HS-5 (cell line): ENCODE data around the gene KLHL15.
"Not testable (repeated sequence)": the region's sequence is repeated elsewhere in the genome, so short reads cannot be mapped to it uniquely, and the experiment has no call there.

Experiments used
- DNase-seq: peaks from one replicate; pipeline ENCODE4 v3.0.0-alpha.2; 2012; ENCODE audit warnings: low read depth

KLHL15 gene, protein sequence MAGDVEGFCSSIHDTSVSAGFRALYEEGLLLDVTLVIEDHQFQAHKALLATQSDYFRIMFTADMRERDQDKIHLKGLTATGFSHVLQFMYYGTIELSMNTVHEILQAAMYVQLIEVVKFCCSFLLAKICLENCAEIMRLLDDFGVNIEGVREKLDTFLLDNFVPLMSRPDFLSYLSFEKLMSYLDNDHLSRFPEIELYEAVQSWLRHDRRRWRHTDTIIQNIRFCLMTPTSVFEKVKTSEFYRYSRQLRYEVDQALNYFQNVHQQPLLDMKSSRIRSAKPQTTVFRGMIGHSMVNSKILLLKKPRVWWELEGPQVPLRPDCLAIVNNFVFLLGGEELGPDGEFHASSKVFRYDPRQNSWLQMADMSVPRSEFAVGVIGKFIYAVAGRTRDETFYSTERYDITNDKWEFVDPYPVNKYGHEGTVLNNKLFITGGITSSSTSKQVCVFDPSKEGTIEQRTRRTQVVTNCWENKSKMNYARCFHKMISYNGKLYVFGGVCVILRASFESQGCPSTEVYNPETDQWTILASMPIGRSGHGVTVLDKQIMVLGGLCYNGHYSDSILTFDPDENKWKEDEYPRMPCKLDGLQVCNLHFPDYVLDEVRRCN

DNA sequence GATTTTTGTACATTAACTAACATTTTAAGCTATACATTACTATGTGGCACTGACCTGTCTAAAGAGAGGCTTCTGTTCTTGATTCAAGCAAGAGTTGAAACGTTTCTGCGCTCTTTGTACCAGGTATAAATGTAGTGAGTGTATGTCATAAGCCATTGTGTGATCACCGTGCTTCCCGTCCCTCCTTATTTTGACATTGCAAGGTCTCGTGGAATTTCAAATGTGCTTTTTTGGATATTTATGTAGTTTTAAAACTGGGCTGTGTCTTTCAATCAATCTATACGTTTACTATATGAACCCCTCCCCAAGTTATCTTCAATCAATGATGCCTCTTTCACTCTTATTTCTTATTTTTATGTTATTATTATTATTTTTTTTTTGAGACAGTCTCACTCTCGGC, at the start of gene KLHL15:
KLHL15 (minus strand) TSS at position 101 of the 400 bp plus-strand sequence. CDS start 20,493 bp downstream, outside the sequence.
- no peak for DNase-seq

DNA sequence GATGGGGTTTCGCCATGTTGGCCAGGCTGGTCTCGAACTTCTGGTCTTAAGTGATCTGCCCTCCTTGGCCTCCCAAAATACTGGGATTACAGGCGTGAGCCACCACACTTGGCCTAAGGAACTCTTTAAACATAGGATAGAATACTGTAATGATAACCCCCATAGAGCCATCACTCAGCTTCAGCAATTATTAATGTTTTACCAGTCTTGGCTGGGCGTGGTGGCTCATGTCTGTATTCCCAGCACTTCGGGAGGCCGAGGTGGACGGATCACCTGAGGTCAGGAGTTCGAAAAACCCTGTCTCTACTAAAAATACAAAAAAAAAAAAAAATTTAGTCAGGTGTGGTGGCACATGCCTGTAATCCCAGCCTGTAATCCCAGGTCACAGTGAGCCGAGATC, 42.9 kb upstream of the KLHL15 start:
- DNase-seq, result no peak

DNA sequence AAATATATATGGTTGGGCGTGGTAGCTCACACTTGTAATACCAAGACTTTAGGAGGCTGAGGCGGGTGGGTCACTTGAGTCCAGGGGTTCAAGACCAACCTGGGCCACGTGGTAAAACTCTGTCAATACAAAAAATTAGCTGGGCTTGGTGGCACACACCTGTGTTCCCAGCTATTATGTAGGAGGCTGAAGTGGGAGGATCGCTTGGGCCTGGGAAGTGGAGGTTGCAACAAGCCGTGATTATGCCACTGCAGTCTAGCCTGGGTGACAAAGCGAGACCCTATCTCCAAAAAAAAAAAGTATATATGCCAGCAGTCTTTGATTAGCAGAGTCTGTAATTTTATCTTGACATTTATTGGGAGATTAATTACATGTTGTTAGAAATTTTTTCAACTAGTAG, 36.5 kb upstream of the KLHL15 start:
- no peak for DNase-seq

DNA sequence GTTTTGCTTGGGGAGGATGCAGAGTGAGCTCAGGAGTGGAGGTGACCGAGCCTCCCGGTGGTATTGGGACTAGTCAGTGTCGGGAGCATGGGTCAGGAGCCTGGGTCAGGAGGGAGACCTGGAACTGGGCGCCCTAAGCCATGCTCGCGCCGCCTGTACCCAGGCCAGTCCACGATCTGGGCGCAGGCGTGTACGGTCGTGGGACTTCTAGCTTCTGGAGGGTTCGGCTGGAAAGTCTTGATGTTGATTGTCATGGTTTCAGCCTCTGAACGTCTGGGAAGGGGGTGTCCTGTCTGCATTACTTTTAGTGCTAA, 28.0 kb upstream of the KLHL15 start:
- DNase-seq, result no peak

DNA sequence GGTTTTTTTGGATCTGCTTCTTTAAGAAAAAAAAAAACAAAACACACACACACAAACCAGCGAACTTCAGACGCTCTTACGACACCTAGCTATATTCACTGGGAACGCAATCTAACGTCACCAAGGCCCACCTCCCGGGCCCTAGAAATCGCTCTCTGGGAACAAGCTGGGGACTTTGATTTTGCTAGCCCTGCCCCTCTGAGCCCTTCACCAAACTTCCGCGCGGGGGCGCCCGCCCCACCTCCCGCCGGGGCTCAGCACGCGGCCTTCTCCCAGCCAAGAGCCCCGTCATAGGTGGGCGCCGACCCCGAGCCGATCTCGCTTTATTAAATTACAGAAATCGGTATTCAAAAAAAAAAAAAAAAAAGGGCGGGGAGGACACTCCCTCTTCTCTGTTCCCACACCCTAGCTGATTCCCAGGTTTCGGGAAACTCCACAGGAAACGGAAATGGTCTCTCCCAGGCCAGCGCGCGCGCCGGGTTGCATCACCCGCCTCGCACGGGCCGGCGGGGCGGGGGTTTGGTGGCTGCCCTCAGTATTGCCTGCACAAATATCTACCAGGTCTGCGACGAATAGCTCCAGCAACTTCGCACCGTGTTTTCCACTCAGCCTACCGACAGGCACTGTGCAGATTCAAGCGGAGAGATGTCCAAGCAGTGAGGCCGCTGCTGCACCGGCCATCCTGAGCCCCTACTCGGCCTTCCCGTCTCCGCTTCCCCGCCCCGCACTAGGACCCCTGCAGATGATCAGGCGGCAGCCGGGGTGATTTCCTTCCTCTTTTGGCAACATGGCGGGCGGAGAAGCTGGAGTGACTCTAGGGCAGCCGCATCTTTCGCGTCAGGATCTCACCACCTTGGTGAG, 27.4 kb upstream of the KLHL15 start, which contains the start of gene EIF2S3:
EIF2S3 (plus strand) TSS at position 775 of the 861 bp plus-strand sequence; CDS start at position 788, 13 bp downstream.
- peak; percentile 82 for DNase-seq

DNA sequence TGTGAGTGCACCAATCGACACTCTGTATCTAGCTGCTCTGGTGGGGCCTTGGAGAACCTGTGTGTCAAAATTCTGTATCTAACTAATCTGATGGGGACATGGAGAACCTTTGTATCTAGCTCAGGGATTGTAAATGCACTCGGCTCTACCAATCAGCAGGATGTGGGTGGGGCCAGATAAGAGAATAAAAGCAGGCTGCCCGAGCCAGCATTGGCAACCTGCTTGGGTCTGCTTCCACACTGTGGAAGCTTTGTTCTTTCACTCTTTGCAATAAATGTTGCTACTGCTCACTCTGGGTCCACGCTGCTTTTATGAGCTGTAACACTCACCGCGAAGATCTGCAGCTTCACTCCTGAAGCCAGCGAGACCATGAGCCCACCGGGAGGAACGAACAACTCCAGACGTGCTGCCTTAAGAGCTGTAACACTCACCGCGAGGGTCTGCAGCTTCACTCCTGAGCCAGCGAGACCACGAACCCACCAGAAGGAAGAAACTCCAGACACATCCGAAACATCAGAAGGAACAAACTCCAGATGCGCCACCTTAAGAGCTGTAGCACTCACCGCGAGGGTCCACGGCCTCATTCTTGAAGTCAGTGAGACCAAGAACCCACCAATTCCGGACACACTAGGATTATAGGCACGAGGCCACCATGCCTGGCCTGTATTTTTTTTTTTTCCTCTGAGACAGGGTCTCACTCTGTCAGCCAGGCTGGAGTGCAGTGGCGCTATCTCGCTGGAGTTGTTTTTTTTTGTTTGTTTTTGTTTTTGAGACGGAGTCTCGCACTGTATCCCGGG, 23.7 kb upstream of the KLHL15 start:
- not testable (repeated sequence) for DNase-seq

DNA sequence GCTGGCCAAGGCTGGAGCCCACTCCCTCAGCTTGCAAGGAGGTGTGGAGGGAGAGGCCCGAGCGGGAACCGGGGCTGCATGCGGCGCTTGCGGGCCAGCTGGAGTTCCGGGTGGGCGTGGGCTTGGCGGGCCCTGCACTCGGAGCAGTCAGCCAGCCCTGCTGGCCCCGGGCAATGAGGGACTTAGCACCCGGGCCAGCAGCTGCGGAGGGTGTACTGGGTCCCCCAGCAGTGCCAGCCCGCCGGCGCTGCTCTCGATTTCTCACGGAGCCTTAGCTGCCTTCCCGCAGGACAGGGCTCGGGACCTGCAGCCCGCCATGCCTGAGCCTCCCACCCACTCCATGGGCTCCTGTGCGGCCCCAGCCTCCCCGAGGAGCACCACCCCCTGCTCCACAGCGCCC, 22.7 kb upstream of the KLHL15 start:
- not testable (repeated sequence) for DNase-seq

DNA sequence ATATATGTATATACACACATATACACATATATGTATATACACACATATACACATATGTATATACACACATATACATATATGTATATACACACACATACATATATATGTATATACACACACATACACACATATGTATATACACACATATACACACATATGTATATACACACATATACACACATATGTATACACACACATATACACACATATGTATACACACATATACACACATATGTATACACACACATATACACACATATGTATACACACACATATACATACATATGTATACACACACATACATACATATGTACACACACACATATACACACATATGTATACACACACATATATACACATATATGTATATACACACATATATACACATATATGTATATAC, 19.1 kb upstream of the KLHL15 start:
- not testable (repeated sequence) for DNase-seq

DNA sequence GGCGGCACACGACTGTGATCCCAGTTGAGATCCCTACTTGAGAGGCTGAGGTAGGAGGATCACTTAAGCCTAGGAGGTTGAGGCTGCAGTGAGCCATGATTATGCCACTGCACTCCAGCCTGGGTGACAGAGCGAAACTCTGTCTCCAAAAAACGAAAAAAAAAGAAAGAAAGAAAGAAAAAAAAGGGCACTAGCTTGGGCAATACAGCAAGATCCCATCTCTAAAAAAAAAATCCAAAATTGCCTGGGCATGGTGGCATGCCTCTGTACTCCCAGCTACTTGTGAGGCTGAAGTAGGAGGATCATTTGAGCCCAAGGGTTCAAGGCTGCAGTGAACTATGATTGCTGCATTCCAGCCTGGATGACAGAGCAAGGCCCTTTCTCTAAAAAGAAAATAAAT, 10.7 kb upstream of the KLHL15 start:
- DNase-seq, result no peak

DNA sequence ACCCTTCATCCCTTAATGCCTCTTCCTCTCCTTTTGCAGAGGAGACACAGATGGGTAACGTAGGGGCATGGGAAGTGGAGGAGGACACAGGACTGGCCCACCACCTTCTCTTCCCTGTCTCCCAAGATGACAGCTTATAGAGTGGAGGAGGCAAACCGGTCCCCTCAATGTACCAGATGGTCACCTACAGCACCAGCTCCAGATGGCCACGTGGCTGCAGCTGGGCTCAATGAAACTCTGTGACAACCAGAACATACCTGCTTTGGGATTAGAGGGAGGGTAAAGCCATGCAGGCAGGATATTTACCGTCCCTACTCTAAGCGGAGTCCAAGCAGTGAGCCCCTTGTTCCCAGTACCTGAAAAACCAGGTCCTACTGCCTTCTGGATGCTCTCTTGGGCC, 7.5 kb upstream of the KLHL15 start:
- DNase-seq, result no peak

DNA sequence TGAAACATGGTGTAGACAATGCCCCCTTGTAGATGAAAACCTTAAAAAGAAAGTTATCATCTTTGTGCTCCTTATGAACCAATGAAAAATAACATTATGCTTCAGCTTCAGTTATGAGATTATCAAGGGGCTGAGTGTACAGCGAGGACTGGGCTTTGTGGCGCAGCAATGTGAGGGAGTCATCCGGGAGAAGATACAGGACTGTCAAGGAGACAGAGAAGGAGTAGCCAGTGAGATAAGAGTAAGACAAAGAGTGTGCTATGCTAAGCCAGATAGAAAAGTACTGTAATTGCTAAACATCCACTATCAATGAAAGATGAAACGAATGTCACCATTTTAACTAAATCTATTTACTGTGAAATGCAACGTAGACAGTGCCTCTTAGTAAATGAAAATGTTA, 3.6 kb upstream of the KLHL15 start:
- no peak for DNase-seq

DNA sequence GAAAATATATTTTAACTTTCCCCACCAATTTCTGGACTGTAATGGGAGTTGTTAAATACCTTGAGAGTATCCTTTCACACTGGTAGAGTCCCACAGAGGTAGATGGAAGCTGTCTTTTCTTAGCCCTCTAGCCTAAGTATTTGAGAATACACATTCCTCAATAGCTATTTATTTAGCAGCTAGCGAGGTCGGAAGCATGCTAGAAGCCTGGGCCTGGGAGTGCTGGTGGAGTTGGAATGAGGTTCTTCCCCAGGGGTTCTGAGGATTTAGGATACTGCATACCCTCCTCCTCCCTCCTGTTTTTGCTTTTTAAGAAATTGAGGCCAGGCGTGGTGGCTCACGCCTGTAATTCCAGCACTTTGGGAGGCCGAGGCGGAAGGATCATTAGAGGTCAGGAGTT, 999 bp upstream of the KLHL15 start:
- DNase-seq, result no peak

DNA sequence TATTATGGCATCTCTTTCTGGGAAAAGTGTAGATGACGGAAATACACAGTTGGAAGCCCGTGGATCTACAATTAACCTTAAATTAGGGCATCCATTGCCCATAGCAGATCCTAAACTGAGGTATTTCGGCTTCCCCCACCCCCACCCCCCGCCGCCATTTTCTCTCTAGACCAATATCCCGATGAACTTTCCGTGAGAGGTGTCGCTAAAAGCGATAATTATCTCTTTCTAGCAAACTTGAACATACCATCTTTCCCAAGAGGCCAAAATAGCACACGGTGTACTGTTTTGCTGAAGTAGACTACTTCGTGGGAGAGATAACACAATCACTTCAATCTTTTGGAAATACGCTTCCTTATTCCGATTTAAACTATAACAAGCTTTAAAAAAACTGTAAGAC, 554 bp downstream of the KLHL15 start:
- DNase-seq, result no peak

DNA sequence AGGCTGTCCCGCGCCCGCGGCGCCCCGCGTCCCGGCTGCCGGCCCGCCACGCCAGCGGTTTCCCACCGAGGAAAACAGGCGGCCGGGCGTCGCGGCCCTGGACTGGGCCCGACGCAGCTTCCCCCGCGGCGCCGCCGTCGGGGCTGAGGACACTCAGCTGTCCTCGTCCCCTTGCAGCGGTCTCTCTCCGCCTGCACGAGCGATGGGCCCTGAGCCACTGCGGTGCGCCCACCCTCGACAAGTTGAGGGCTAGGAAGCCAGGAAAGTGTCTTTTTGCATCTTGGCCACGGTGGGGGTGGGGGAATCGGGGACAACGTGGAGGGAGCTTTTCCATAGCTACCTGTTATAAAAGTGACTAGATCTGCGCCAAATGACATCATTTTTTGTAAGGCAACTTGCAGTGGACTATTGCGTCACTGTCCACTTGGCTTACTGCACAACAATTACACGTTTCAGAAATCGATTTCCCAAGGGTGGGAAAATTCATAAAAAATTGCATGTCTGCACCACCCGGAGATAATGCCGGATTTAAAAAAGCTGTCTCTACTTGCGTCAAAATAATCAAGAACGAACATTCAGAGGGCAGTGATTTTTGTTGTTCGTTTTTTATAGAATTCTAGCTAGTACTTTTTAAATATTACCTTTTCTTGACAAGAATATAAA, 1.1 kb downstream of the KLHL15 start:
- DNase-seq, result no peak

DNA sequence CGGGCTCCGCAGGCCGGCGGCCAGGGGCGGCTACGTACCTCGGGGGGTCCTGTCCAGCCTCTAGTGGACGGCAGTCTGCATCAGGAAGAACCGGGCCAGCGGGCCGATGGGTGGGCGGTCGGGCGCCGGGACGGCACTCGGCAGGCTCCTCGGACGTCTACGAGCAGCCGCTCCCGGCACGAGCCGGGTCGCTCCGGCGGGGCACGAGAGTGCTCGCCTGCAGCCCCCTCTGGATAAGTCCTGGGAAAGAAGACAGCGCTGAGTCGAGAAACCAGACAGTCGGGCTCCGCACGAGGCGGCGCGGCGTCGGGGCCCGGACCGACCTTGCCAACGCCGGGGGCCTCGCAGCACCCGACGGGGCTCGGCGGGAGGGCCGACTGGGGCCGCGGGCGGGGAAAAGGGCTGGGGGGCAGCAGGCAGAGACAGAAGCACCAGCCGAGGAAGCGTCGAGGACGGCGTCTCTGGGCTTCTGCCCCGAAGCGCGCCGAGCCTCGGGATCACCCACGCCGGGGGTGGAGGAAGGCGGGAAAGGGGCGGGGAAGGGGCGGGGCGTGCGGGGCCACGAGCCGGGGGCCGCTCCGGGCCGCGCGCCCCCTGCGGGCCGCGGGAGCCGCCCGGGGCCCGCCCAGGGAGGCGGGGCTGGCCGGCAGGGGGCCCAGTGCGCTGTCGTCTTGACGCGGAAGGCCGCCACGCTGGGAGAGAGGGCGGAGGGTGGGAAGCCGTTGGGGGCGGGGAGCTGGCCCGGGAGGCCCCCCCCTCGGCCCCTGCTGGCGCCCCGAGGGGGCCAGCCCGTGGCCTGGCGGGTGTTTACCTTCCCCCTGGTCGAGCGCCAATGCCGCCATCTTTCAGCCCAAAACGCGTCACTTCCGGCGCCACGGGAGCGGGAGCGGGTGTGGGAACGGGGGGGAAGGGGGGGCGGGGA, 1.9 kb downstream of the KLHL15 start:
- DNase-seq, result no peak

DNA sequence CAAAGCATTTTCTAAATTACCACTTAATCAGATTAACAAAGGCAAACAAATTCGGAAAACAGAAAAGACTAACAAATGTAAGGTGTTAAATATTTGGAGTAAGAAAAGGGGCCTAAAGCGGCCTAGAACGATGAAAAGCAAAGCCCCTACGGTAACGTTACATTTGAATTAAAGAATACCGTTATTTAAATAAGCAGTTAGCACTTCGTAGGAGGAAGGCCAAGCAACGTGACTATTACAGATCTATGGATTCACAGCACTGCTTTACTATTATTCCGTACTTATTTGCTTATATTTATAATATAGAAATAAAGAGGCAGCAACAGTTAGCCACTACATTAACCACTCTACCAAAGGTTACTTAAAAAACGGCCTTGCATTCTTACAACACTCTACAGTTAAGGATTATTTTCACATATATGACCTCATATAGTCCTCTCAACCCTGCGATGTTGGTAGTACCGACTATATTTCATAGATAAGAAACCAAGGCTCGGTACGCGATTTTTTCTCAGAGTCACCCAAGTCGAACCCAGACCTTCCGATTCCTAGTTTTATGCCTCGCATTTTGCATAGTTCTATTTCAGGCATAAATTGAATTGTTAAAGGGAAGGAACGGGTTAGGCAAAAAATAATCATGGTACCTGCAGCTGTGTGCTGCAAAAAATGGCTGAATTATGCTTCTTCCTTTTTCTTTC, 2.9 kb downstream of the KLHL15 start:
- no peak for DNase-seq

DNA sequence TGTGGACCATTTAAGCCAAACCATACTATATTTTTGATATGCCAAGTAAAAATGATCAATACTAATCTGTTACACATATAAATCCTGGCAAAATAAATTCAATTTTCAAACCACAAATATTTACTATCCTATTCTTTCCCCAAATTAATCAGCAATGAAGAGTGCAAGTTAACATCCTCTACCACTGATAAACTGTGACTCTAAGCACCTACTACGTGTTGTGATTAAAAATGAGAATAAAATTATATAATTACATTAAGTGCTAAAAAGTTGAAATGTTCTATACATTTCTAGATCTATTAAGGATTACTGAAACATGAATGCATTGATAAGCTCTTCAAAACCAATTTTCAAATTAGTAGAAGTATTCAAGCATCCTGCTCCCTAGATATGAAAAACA, 3.4 kb downstream of the KLHL15 start:
- no peak for DNase-seq

DNA sequence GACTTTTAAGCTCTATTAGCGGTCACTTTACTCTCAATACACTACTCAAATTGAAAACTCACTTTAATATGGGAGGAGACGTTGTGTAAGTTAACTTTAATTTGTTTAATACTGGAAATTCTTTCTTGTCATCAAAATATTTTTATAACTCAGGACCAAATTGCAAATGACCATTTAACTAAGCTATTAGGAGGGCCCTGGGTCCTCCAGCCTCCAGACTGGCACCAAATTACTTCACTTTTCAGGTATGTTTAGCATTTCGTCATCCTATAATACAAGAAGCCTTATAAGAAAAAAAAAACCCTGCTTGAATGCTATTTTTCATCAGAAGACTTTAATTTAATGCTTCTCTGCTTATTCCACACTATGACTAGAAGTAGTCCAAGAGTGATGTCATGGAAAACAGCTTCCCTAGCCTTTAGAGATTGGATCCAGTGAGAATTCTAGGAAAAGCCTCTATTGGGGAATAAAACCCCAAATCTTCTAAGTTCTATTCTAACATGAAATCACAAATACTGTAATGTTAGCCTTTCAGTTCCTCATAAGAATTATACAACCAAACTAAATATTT, 6.6 kb downstream of the KLHL15 start:
- no peak for DNase-seq

DNA sequence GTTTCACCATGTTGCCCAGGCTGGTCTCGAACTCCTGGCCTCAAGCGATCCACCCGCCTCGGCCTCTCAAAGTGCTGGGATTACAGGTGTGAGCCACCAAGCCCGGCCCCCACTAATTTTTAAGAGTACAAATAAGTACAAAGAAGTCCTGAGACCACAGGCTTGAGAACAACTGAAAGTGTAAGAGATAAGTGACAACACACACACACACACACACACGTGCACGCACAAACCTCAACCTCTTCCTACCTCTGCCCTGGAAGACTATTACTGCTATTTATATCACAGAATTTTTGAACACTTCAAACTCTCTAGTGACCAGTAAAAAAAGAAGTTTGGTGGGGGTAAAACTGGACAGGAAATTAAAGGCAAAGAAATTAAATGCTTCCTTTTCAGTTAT, 7.5 kb downstream of the KLHL15 start:
- DNase-seq, result no peak
